ENCODE measurements around the gene SERPINA12.
A peak's percentile ranks its signal among the peaks of the same experiment; 100 is the strongest.
"Not testable (repeated sequence)": the region's sequence is repeated elsewhere in the genome, so short reads cannot be mapped to it uniquely, and the experiment has no call there.

Gene SERPINA12

DNA sequence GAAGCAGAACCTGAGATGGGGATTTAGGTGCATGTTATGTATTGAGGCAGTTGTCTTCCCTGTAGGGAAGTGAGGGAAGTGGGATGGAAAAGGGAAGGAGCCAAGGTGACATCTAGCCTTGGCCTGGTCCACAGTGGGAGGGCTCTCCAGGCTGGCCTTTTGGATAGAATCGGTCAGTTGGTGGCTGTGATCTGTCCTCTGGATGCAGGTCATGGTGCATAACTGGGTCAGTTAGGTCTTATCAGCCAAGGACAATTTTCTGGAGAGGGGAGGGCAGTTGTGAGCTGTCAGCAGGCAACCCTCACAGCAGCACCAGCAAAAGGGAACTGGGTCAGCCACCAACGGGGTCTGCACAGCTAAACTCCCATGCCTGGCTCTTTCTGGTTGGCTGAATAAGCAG lies 9.6 kb downstream of the SERPINA12 start:
- DNase-seq (ENCODE audit: extremely low spot score, insufficient read length, low read depth) = no peak
- no peak for FAIRE-seq

DNA sequence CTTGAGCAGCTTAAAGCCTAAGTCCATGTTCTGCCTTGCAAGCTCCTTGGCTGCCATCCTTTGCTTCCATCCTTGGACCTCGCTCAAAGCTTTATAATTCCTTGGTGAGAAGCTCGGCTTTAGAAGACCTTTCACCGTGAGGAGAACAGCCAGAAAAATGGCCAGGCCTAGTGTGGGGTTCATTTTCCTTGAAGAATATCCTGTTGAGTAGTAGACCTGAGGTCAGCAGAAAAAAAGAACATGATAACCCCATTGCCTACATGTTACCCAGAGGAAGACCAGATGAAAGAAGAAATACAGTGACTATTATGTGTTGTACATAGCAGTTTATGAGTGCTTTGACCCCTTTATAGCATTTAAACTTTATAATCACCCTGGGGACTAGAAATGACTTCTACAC lies 11.1 kb downstream of the SERPINA12 start:
- DNase-seq (ENCODE audit: extremely low spot score, insufficient read length, low read depth) (no peak), FAIRE-seq (no peak)

- no peak for FAIRE-seq
- DNase-seq (ENCODE audit: extremely low spot score, insufficient read length, low read depth) = no peak
These were observed 15.2 kb downstream of the SERPINA12 start for GRCh38 chr14:94494085-94494484.

DNA sequence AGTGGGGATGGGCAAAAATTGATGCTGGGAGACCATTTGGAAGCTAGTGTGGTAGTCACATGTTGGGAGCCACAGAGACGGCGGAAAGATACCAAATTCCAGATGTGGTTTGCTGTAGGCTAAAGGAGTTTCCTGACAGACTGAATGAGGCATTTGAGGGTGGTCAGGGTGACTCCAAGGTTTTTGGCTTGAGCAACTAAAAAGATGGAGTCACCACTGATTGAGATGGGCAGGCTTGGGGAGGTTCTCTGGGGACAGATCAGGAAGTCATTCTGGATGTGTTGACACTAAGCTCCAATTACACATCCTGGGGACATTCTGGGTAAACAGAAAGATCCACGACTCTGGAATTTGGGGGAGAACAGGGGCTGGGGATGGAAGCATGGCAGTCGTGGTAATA lies 17.8 kb downstream of the SERPINA12 start:
- DNase-seq (ENCODE audit: extremely low spot score, insufficient read length, low read depth) (no peak), FAIRE-seq (no peak)

DNA sequence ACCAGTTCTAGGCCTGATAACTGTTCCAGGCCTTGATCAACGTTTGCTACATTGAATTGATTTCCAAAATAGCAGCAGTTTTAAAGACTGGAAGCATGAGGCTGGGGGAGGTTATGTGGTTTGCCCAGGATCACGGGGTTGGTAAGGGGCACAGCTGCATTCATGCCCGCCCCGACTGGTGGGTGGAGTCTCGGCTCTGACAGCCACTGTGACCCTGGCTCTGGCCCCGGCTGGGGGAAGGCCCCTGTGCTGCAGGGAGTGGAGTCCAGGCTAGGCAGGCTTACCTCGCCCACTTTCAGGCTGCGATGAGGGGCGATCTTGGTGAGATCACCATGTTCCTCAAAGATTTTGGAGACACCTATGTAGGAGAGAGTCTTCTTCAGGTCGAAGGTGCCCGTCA lies 19.9 kb downstream of the SERPINA12 start:
- DNase-seq (ENCODE audit: extremely low spot score, insufficient read length, low read depth) = no peak
- no peak for FAIRE-seq

GRCh38 chr14:94486883-94487282 lies 22.4 kb downstream of the SERPINA12 start:
- FAIRE-seq (no peak), DNase-seq (ENCODE audit: extremely low spot score, insufficient read length, low read depth) (no peak)

GRCh38 chr14:94485944-94486841 lies 23.1 kb downstream of the SERPINA12 start:
- FAIRE-seq (peak; percentile 47), DNase-seq (ENCODE audit: extremely low spot score, insufficient read length, low read depth) (peak; percentile 36)

- DNase-seq (ENCODE audit: extremely low spot score, insufficient read length, low read depth) (no peak), FAIRE-seq (no peak)
These were observed 24.8 kb downstream of the SERPINA12 start for GRCh38 chr14:94484481-94484880.

DNA sequence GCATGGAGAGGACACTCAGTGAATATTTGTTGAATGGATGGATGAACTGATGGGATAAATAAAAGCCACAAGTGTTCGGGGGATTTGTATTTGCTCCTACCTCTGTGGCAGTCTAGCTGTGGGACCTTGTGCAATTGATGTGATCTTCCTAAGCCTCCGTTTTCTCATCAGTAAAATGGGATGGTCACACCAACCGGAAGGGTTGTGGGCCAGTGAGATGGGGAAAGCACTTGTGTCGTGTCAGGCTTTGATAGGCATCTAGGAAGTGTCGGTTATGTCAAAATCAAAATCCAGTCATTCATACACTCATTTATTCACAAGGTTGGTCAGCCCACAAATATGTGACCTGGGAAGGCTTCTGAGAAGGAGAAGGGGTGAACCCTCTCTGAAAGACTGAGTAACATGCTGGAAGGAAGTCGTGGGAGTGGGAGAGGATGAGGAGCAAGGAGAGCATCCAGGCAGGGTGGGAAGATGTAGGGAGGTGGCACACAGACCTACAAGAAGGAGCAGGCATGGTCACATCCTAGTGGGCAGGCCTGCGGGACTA lies 25.5 kb downstream of the SERPINA12 start:
- DNase-seq (ENCODE audit: extremely low spot score, insufficient read length, low read depth) = no peak
- FAIRE-seq = no peak

- FAIRE-seq = no peak
- DNase-seq (ENCODE audit: extremely low spot score, insufficient read length, low read depth) = no peak
These were observed 26.2 kb downstream of the SERPINA12 start for GRCh38 chr14:94483071-94483451.

DNA sequence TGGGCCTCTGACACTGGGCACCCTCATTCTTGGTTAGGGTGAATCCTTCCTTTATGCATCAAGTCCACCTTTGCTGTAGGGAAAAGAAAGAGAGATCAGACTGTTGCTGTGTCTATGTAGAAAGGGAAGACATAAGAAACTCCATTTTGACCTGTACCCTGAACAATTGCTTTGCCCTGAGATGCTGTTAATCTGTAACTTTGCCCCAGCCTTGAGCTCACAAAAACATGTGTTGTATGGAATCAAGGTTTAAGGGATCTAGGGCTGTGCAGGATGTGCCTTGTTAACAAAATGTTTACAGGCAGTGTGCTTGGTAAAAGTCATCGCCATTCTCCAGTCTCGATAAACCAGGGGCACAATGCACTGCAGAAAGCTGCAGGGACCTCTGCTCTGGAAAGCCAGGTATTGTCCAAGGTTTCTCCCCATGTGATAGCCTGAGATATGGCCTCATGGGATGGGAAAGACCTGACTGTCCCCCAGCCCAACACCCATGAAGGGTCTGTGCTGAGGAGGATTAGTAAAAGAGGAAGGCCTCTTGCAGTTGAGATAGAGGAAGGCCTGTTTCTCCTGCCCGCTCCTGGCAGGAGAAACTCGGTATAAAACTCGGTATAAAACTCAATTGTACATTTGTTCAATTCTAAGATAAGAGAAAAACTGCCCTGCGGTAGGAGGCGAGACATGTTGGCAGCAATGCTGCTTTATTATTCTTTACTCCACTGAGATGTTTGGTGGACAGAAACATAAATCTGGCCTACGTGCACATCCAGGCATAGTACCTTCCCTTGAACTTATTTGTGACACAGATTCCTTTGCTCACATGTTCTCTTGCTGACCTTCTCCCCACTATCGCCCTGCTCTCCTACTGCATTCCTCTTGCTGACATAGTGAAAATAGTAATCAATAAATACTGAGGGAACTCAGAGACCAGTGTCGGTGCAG lies 26.9 kb downstream of the SERPINA12 start:
- DNase-seq (ENCODE audit: extremely low spot score, insufficient read length, low read depth); FAIRE-seq: not testable (repeated sequence)

GRCh38 chr14:94481468-94482131 lies 27.7 kb downstream of the SERPINA12 start:
- no peak for FAIRE-seq
- DNase-seq (ENCODE audit: extremely low spot score, insufficient read length, low read depth) = no peak

GRCh38 chr14:94480809-94481208 lies 28.5 kb downstream of the SERPINA12 start:
- FAIRE-seq = no peak
- no peak for DNase-seq (ENCODE audit: extremely low spot score, insufficient read length, low read depth)

DNA sequence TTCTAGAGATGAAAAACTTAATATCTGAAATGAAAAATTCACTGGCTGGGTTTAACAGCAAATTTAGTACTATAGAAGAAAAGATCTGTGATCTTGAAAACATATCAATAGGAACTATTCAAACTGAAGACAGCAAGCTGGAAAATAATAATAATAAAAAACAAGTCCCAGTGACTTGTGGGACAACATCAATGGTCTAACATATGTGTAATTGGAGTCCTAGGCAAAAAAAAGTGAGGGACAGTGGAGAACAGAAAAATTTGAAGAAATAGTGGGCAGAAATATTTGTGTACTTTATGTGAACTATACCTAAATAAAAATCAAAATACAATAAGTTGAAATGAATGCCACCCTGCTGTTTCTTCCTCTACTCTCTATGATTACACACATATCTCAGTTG lies 30.8 kb downstream of the SERPINA12 start:
- DNase-seq (ENCODE audit: extremely low spot score, insufficient read length, low read depth) (no peak), FAIRE-seq (no peak)

DNA sequence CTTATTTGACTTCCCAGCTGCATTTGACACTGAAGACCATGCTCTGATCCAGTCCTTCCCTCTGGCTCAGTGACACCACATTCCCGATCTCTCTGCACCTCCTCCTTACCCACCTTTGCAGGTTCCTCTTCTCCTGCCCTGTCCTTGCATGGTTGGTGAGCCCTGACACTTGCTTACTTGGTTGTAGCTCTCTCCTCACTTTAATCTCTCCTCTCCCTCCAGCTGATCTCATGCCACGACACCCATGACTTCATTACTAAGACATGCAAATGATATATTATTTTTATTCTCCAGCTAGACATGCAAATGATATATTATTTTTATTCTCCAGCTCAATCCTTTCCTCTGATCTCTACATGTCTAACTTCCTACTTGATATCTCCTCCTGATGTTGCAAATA lies 33.2 kb downstream of the SERPINA12 start, which contains the start of gene SERPINA9:
TSS of gene SERPINA9 (minus strand) at position 175 of the 400 bp plus-strand sequence. CDS start 6,357 bp downstream, outside the sequence.
- DNase-seq (ENCODE audit: extremely low spot score, insufficient read length, low read depth) (no peak), FAIRE-seq (no peak)

DNA sequence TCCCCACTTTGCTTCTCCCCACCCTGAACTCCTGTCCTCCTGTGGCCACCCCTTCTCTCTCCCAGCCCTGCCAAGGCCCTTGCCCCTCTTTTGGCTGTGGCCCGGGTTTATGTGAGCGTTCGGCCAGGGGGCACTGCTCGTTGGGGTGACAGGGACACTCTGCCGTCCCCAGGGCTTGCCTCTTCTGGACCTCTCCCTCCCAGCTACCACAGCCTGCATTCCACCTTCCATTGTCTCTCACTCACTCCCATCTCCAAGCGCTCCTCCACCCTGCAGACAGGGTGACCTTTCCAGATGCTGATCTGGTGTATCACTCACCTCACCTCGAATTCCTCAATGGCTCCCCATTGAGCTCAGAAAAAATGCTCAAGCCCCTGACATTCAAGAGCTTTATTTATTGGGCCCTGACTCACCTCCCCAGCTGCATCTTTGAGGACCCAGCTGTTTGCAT lies 34.7 kb downstream of the SERPINA12 start:
- FAIRE-seq = no peak
- DNase-seq (ENCODE audit: extremely low spot score, insufficient read length, low read depth) = no peak

GRCh38 chr14:94473666-94474410 lies 35.4 kb downstream of the SERPINA12 start:
- no peak for DNase-seq (ENCODE audit: extremely low spot score, insufficient read length, low read depth)
- FAIRE-seq = no peak

DNA sequence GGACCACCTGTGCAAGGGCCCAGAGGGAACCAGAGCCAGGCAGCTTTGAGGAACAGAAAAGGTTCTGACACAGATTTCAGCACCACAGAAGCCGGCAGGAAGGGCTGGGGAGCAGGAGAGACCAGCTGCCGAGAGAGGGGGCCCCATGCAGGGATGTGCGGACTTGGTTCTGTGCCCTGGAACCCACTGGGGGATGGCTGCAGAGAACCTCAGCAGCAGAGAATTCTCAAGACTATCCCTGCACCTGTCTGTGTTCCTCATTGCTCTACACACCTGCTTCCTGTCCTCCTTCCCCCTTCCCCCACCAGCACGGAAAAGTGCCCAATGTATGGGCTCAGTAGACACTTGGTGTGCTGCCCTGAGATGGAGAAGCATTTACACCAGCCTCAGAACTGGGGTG lies 36.4 kb downstream of the SERPINA12 start:
- no peak for FAIRE-seq

GRCh38 chr14:94471045-94471444 lies 38.2 kb downstream of the SERPINA12 start:
- no peak for FAIRE-seq

More for the DNA sequence above, 36.4 kb downstream of the SERPINA12 start:
- no peak for DNase-seq (ENCODE audit: extremely low spot score, insufficient read length, low read depth)

More at GRCh38 chr14:94471045-94471444, 38.2 kb downstream of the SERPINA12 start:
- no peak for DNase-seq (ENCODE audit: extremely low spot score, insufficient read length, low read depth)

All from GM18507 (cell line).